Endothelial cell of umbilical vein (primary cell): ENCODE data around the gene RAI1. TPM values are rescaled to one million over a fixed set of nuclear protein-coding genes. Genes with fewer than 3 reads are reported as not detected.

Source experiments
- BruUV-seq: library from RNA; stranded (reverse); fragments of 400-500 nt; replicated peaks from 2 replicates; lab custom pipeline; 2021; lab: Mats Ljungman, UMichigan
- CTCF ChIA-PET: fragments of 300-600, 350-600 bp; sonication (Branson Sonifier 250); formaldehyde crosslinking; loops from one replicate; lab custom pipeline; 2021; ENCODE audit warnings: antibody characterized with exemption, inconsistent platforms; lab: Charles Lee
- POLR2A ChIA-PET: fragments of 300-600, 350-600 bp; sonication (Branson Sonifier 250); formaldehyde crosslinking; loops from one replicate; lab custom pipeline; 2021; ENCODE audit warnings: antibody characterized with exemption, inconsistent platforms; lab: Charles Lee
- DNase-seq: peaks from one replicate; pipeline ENCODE4 v3.0.0-alpha.2; 2011; ENCODE audit warnings: low read depth, low spot score
- FAIRE-seq: peaks from 2 replicates; lab custom pipeline; 2011; peaks lifted over from hg19 to GRCh38; lab: Jason Lieb, UNC
- H2AFZ ChIP-seq: 2 replicates; pipeline ENCODE4 v1.6.0; 2012; ENCODE audit warnings: low read depth, low read length, control low read depth, inconsistent platforms
- H3K27ac ChIP-seq: 2 replicates; pipeline ENCODE4 v1.5.1; 2011; ENCODE audit warnings: low read depth, mild to moderate bottlenecking, control low read depth, low read length, moderate library complexity; ENCODE audit not compliant: insufficient read depth
- H3K27me3 ChIP-seq, 2 experiments: 2 replicates each; pipeline versions ENCODE4 v1.6.0 to v1.6.1; 2011; ENCODE audit warnings: low read length in 2 of 2, mixed read lengths in 1 of 2; ENCODE audit not compliant: control insufficient read depth in 2 of 2, insufficient read depth in 2 of 2
- H3K36me3 ChIP-seq, 2 experiments: 2 replicates in 1 of 2; 3 replicates in 1 of 2; pipeline ENCODE4 v1.5.1; 2011; ENCODE audit warnings: low read length in 2 of 2, mild to moderate bottlenecking in 1 of 2, moderate library complexity in 1 of 2; ENCODE audit not compliant: control insufficient read depth in 2 of 2, insufficient read depth in 2 of 2; ENCODE audit errors: extremely low read depth in 1 of 2
- H3K4me1 ChIP-seq: 3 replicates; pipeline ENCODE4 v1.5.1; 2011; ENCODE audit warnings: mild to moderate bottlenecking, low read length; ENCODE audit not compliant: control insufficient read depth, insufficient read depth; ENCODE audit errors: extremely low read depth
- H3K4me2 ChIP-seq: 2 replicates; pipeline ENCODE4 v1.6.1; 2011; ENCODE audit warnings: low read length, control low read depth, mixed read lengths; ENCODE audit not compliant: insufficient read depth
- H3K4me3 ChIP-seq, 3 experiments: fragments of 200-600 bp in 1 of 3; sonication (generic), shearing (Covaris generic) in 1 of 3; replicated peaks in 1 of 3; 2 replicates each; pipeline ENCODE4 v1.5.1; 2011 to 2016; ENCODE audit warnings: control low read depth in 3 of 3, low read length in 3 of 3, mild to moderate bottlenecking in 2 of 3, inconsistent platforms in 1 of 3, low read depth in 1 of 3, moderate library complexity in 1 of 3; ENCODE audit not compliant: insufficient read depth in 1 of 3
- H3K79me2 ChIP-seq: 2 replicates; pipeline ENCODE4 v1.6.0; 2012; ENCODE audit warnings: low read length, inconsistent platforms; ENCODE audit not compliant: control insufficient read depth, insufficient read depth
- H3K9ac ChIP-seq: replicated peaks from 2 replicates; pipeline ENCODE3; 2011; ENCODE audit warnings: low read length, control low read depth; ENCODE audit not compliant: insufficient read depth; ENCODE audit errors: extremely low read depth
- H3K9me1 ChIP-seq: replicated peaks from 3 replicates; pipeline ENCODE4 v1.6.0; 2011; ENCODE audit warnings: mild to moderate bottlenecking, low read length; ENCODE audit not compliant: control insufficient read depth, insufficient read depth; ENCODE audit errors: extremely low read depth
- H3K9me3 ChIP-seq: replicated peaks from 2 replicates; pipeline ENCODE4 v1.5.1; 2012; ENCODE audit warnings: low read length, inconsistent platforms; ENCODE audit not compliant: control insufficient read depth, insufficient read depth
- H4K20me1 ChIP-seq: replicated peaks from 2 replicates; pipeline ENCODE3; 2011; ENCODE audit warnings: mild to moderate bottlenecking, low read length; ENCODE audit not compliant: control insufficient read depth, insufficient read depth; ENCODE audit errors: extremely low read depth
- CTCF ChIP-seq, 2 donors: IDR thresholded peaks; 1 replicate in 1 of 2; 2 replicates in 1 of 2; pipeline ENCODE4 v1.5.1; 2011; ENCODE audit warnings: low read length in 2 of 2, mild to moderate bottlenecking in 2 of 2, moderate library complexity in 2 of 2, control low read depth in 1 of 2, inconsistent platforms in 1 of 2, low read depth in 1 of 2; ENCODE audit not compliant: insufficient read depth in 1 of 2; ENCODE audit errors: extremely low read depth in 1 of 2
- EZH2 ChIP-seq: IDR thresholded peaks from 2 replicates; pipeline ENCODE4 v1.6.1; 2012; ENCODE audit warnings: borderline replicate concordance, low read depth, mild to moderate bottlenecking, moderate library complexity, low read length, inconsistent platforms; ENCODE audit not compliant: severe bottlenecking
- FOS ChIP-seq: IDR thresholded peaks from 2 replicates; pipeline ENCODE4 v1.6.1; 2011; ENCODE audit warnings: mild to moderate bottlenecking, low read length, moderate library complexity, borderline replicate concordance; ENCODE audit not compliant: insufficient read depth
- GATA2 ChIP-seq: IDR thresholded peaks from 2 replicates; pipeline ENCODE4 v1.7.0; 2011; ENCODE audit warnings: low read depth, mild to moderate bottlenecking, moderate library complexity, mixed read lengths, low read length; ENCODE audit not compliant: insufficient read length, insufficient read depth
- JUN ChIP-seq: IDR thresholded peaks from 2 replicates; pipeline ENCODE4 v1.6.1; 2011; ENCODE audit warnings: borderline replicate concordance, low read depth; ENCODE audit not compliant: insufficient read length, insufficient read depth
- MAX ChIP-seq: IDR thresholded peaks from 2 replicates; pipeline ENCODE4 v1.6.1; 2011; ENCODE audit not compliant: insufficient read depth, insufficient read length
- MYC ChIP-seq: IDR thresholded peaks from one replicate; pipeline ENCODE4 v1.6.1; 2011; ENCODE audit warnings: mild to moderate bottlenecking, low read depth, low read length
- POLR2A ChIP-seq: IDR thresholded peaks from 2 replicates; pipeline ENCODE4 v1.6.1; 2012; ENCODE audit warnings: low read depth, mild to moderate bottlenecking, control low read depth, low read length
- POLR2AphosphoS5 ChIP-seq: IDR thresholded peaks from 2 replicates; pipeline ENCODE4 v1.6.1; 2012; ENCODE audit warnings: low read depth, mild to moderate bottlenecking, control low read depth, low read length, moderate library complexity; ENCODE audit not compliant: insufficient read depth
- dilution Hi-C: fragments of 300-500 bp; cut with MboI; formaldehyde crosslinking; loops from one replicate; pipeline ENCODE4 v1.15.0; 2019; ENCODE audit warnings: low sequenced_read_pairs; ENCODE audit not compliant: extremely low pct_ligation_motif_present
- intact Hi-C: fragments of 100-400 bp; cut with micrococcal nuclease; formaldehyde crosslinking; loops from one replicate; pipeline ENCODE4 v1.10.0; 2022
- polyA plus RNA-seq, 4 experiments: library from polyadenylated mRNA; depleted of rRNA in 3 of 4; stranded (reverse) in 3 of 4; unstranded in 1 of 4; fragments of >200 nt; gene quantifications; 2 replicates each; pipeline versions ENCODE4 v1.2.1 to v1.2.3, GENCODE V29; 2011 to 2012; ENCODE audit warnings: missing spikeins in 1 of 4
- total RNA-seq: library from RNA; stranded (reverse); gene quantifications from 2 replicates; pipeline ENCODE4 v1.2.3, GENCODE V29; 2021

Gene RAI1
- total and polyA plus RNA-seq, 2 donors (not counting 3 experiments of a cell fraction or from before 2014, with no cell fraction given): 7.8 to 43.3 TPM

GRCh38 chr17:17668775-17669579 is 12.3 kb upstream of the RAI1 start:
- Histone ChIP-seq H3K27ac (no peak overlapping the region), H3K9me3 (no peaks in the 10 kb centered on the region), H3K27me3 (peaks cover 6 to 11% of the 10 kb centered on the region in 2 experiments), H2AFZ (no peak overlapping the region), H3K79me2 (no peaks in the 10 kb centered on the region), H3K9me1 (no peaks in the 10 kb centered on the region), H3K4me3 (no peak overlapping the region), H3K36me3 (no peaks in the 10 kb centered on the region), H3K9ac (no peak overlapping the region), H4K20me1 (no peaks in the 10 kb centered on the region), H3K4me2 (no peak overlapping the region), H3K4me1 (no peaks in the 10 kb centered on the region)
- dilution Hi-C loops: no loop called here
- POLR2A ChIA-PET: no interaction called here
- FAIRE-seq (no peak), DNase-seq (no peak)
- TF ChIP-seq POLR2AphosphoS5 (no peak), GATA2 (no peak), MYC (no peak), JUN (no peak), POLR2A (no peak), CTCF (IDR thresholded peaks at IDR 0.05; ENCODE audit: extremely low read depth in 1 of 2, insufficient read depth in 1 of 2, low read depth in 1 of 2, low read length in 2 of 2) (no peak), MAX (no peak), FOS (no peak), EZH2 (no peak)
- intact Hi-C loops: no loop called here
- no TSS peak for BruUV-seq
- CTCF ChIA-PET: interaction anchor here (1.0 to 2.4 kb wide), 4 partner anchors 8 to 250 kb away, joined by 3 to 7 read pairs (median 4); no protein-coding TSS in a partner anchor
